GM19372 (cell line): Measurements from ENCODE around the gene PTPRN2.
"Not testable (repeated sequence)": the region's sequence is repeated elsewhere in the genome, so short reads cannot be mapped to it uniquely, and the experiment has no call there.

ENCODE experiments used
- ATAC-seq: cut with Tn5 transposase; IDR thresholded peaks from one replicate; pipeline ENCODE4 v1.9.1; 2021; ENCODE audit warnings: mild to moderate bottlenecking, low read depth, moderate library complexity; ENCODE audit not compliant: unreplicated experiment

The PTPRN2 gene

DNA sequence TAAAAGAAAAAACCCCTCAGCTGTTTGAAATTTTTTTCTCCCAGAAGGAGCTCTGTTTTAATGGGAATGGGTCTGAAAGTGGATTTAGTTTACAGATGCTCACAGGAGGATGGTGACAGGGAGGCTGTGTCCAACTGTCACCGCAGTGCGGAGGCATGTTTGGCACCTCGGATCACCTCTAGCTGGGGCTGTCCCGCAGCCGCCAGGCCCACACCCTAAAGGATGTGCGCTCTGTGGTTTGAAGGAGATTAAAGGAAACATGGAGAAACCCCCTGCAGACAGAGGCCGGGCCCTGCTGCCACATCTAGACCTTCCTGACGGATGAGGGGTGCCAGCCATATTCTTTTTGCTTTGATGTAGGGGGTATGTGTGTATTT, 1090.3 kb downstream of the PTPRN2 start:
- no peak for ATAC-seq

- ATAC-seq = no peak
Measured at GRCh38 chr7:157496416-157497275, 1091.0 kb downstream of the PTPRN2 start.

- ATAC-seq = peak; percentile 75
Measured at GRCh38 chr7:157495594-157495993, 1092.0 kb downstream of the PTPRN2 start.

- ATAC-seq = no peak
Measured at GRCh38 chr7:157495177-157495553, 1092.5 kb downstream of the PTPRN2 start.

GRCh38 chr7:157494506-157495176, 1093.0 kb downstream of the PTPRN2 start:
- no peak for ATAC-seq

- no peak for ATAC-seq
Measured at GRCh38 chr7:157493776-157494175, 1093.8 kb downstream of the PTPRN2 start.

DNA sequence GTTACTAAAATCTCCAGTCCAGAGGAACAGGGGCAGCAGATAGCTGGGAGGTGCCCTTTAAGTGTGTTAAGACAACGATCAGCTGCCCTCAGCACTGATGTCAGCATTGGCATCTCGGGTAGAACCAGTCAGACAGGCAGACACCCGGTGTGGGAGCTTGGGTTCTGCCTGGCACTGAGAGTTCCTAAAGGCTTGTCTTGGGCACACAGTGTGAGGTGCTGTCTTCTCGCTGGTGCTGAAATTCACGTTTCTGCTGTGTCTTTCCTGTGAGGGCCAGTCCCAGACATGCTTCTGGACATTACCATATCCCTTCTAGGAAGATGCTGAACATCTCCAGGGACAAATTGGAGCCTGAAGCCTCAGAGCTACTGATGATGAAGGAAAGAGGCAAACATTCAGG, 1094.6 kb downstream of the PTPRN2 start:
- ATAC-seq = no peak

DNA sequence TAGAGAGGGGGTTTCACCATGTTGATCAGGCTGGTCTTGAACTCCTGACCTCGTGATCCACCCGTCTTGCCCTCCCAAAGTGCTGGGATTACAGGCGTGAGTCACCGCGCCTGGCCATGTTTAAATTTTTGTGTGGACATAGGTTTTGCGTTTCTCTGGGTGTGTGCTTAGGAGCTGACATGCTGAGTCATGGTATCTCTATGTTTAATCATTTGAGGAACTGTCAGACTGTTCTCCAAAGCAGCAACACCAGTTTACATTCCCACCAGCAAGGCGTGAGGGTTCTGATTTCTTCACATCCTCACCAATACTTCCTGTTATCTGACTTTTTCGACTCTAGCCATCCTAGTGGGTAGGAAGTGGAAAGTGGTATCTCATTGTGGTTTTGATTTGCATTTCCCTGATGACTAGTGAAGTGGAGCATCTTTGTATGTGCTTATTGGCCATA, 1097.1 kb downstream of the PTPRN2 start:
- no peak for ATAC-seq

- ATAC-seq = not testable (repeated sequence)
Measured at GRCh38 chr7:157489870-157490269, 1097.8 kb downstream of the PTPRN2 start.
